ENCODE measurements around the gene AMOTL1.
"Not testable (repeated sequence)": the region's sequence is repeated elsewhere in the genome, so short reads cannot be mapped to it uniquely, and the experiment has no call there.

AMOTL1 gene

DNA sequence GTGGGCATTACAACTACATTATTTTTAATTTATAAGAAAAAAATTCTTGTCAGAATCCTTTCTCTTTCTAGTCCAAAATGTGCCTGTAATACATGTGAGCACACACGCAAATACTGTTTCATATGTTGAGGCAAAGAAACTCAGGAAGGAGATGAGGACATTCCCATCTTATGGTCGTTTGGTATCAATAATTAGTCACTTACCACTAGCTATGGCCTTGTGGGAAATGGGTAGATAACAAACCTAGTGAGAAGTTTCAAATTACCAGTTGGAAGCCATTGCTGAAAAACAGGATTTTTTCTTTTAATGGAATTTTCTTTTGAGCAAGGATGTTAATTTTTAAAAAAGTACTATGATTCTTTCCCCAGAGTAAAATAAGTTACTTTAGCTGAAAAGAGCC lies 25.7 kb downstream of the AMOTL1 start:
- no peak for DNase-seq

- DNase-seq, result no peak
Measured at GRCh38 chr11:94794287-94795168, 26.4 kb downstream of the AMOTL1 start.

GRCh38 chr11:94795476-94796189 lies 27.5 kb downstream of the AMOTL1 start:
- DNase-seq, result no peak

GRCh38 chr11:94796190-94796580 lies 28.0 kb downstream of the AMOTL1 start:
- no peak for DNase-seq

DNA sequence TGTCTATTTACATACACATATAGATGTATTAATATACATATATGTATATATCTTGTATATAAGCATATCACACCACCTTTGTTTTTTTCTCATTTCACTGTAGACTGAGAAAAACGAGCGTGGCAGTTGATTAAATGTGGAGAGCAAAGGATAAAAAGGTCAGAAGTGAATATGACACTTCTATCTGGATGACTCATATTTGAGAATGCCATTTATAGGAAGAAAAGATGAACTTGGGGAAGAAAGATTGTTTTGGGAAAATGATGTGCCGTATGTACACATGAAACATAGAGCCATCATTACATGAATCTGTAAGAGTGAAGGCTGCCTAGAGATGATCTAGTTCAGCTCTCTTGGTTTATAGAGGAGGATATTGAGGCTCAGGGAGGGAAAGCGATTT lies 28.7 kb downstream of the AMOTL1 start:
- no peak for DNase-seq

GRCh38 chr11:94799726-94800125 lies 31.6 kb downstream of the AMOTL1 start:
- DNase-seq, result no peak

DNA sequence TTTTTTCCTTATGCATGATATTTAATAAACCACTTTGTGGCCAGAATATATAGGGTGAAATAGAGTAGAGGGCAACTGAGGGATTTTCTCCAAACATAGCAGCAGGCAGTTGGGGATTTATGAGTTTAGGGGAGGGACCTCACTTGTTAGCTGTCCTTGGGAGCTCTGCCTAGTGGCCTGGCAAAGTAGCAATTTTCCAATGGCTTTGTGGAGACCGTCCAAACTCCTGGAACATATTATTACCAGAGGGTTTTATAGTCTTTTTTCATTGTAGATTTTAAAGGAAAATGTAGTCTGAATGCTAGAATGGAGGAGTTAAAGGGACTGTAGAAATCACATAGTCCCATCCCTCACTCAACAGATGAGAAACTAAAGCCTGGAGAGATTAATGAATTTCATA lies 32.3 kb downstream of the AMOTL1 start:
- peak; percentile 4 to 11 for DNase-seq

DNA sequence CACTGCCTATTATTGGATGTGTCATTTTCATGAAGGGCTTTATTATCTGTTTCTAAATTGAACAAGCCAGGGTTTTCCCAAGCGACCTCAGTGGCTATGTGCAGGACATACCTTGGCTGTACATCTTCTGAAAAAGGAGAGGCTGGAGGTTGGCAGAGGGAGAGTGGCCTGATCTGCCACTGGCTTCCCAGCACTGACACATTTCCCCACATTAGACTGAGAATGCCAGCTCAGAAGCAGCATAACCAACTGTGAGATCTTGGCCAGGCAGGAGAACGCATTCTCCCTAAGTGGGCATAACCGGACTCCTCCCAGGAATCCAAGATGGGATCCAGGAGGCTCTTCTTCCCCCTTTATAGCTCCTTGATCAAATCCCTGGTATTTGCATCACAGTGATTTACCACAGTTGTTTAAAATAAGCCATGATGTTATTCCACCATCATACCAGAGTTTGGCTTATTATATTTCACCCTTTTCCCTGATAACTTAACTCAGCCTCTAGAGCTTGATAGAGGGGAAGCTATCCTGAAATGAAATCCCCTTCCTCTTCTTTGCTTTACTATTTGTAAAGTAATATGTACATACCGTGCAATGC lies 33.8 kb downstream of the AMOTL1 start:
- DNase-seq, result no peak

DNA sequence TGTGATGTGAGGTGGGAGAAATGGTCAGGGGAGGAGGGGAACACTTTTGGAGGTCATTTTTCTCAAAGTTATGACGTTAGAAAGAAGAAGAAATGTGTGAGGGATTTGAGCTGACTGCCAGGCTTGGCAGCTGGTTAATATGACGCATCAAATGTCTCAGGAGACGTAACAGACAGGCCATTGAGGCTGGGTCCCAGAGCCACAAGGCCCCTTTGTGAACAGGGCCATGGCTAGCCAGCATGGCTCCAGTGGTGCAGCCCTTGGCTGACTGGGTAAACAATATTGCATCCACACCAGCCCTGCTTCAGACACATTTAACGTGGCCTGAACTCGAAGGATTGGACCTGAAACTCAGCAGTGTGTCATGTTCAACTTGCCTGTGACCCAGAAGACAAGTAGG lies 34.3 kb downstream of the AMOTL1 start:
- DNase-seq, result peak in 1 of 2 donors; percentile 11

- no peak for DNase-seq
Measured at GRCh38 chr11:94803491-94803890, 35.3 kb downstream of the AMOTL1 start.

GRCh38 chr11:94804874-94805273 lies 36.7 kb downstream of the AMOTL1 start:
- DNase-seq, result no peak

DNA sequence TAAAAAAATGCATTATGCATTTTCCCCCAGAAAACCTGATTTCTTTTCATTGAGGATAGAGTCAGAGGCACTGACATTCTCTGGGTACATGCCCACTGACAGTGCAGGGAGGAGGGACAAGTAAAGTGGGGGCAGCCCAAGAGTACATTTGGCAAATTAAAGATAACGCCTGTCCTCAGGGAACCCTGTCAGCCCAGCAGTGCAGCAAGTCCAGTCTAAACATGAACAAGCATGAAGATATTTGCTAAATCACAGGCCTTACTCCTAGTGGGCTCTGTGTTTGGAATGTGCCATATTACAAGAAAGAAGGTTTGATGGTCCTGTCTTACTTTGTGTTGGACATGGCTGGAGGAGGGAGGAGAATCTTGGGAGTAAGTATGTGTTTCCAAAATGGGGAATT lies 37.9 kb downstream of the AMOTL1 start:
- DNase-seq, result no peak

- DNase-seq, result no peak
Measured at GRCh38 chr11:94806419-94806818, 38.3 kb downstream of the AMOTL1 start.

DNA sequence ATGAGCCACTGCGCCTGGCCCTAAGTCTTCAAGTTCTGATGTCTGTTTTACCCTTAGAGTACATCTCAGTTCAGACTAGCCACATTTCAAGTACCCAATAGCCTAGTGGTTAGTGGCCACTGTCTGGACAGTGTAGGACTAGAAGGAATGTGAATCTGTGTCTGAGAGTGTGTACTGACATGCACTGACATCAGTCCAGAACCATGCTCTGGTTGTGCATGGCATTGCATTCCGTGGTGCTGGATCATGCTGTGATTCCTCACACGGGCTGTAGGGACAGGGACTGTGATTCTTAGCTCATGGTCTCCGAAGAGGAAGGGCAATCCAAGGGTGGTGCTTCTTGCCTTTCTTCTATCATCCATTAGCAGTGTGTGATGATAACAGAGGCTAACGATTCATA lies 41.1 kb downstream of the AMOTL1 start:
- no peak for DNase-seq

DNA sequence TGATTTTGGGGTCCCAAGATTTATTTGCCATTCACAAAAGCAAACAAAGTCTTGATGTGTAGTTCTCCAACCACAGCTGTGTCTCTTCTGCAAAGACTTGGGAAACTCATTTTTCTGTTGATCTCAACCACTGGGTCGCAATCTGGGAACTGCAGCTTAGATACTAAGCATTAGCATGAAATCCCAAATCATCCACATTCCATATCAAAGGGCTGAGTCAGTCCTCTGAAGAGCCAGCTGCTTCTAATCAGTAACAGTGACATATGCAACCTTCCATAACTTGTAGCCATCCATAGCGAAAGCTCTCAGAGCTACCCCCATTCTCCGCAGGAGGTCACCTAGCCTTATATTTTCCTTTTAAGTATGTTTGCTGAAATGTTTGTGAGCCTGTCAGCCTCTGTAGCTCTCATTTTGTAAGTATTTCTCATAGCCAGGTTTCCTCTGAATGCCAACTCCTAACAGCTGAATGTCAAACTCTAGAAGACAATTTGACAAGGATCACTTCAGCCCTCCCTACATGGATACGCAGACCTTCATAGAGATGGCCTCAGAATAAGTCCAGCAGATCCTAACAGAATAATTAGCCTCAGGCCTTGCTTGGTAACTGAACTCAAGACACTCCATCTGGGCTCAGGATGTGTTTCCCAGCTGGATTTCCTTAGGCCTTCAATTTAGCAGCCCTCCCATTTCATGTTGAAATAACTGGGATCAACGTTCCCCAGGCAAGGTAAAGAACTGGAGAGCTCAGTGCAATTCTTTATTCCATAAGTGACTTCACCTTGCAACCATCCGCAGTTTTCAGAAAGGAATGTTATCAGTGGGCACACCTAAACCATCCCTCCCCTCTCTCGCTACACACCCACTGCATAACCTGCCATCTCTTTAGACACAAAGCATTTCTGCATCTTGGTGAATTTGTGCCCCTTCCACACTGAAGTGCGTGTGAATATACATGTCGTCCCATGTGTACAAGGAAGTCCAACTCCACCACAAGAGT lies 44.9 kb downstream of the AMOTL1 start:
- not testable (repeated sequence) for DNase-seq

GRCh38 chr11:94814272-94814976 lies 46.3 kb downstream of the AMOTL1 start:
- no peak for DNase-seq

DNA sequence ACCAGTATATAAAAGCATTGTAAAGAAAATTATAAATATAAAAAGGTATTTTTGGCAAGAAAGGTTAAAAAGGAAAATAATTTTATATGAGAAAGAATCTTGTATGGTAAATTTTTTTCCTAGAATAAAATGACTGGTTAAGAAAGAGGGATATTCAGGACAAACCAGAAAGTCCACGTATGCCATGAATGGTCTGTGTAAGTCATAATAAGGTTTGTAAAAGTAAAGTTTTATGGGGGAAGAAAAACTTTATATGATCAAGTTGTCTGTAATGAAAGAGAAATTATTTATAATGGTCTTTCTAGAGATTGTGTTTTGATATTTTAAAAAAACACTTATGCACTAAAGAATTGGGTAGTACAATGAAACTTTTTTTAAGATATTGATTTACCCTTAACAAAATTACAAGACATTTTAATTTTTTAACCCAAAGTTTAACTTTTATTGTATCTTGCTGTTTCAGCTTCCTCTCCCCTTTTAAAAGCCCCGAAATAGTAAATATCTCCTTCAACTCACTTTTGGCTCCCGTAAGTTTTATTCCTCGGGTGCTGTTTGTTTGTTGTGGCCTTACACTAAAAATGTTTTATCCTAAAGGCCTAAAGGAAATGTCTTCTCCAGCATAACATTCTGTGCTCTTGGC lies 47.7 kb downstream of the AMOTL1 start:
- DNase-seq, result no peak

GRCh38 chr11:94820480-94820879 lies 52.3 kb downstream of the AMOTL1 start:
- DNase-seq, result no peak

DNA sequence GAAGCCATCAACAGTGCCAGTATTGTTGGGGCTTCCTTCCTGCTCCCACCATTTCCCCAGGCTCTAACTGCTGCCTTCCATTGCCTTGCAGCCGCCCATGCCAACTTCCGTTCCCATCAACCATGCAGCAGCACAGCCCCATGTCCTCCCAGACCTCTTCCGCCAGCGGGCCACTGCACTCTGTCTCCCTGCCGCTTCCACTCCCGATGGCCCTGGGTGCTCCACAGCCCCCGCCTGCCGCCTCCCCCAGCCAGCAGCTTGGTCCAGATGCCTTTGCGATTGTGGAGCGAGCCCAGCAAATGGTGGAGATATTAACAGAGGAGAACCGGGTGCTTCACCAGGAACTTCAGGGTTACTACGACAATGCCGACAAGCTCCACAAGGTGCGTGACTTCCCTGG lies 53.3 kb downstream of the AMOTL1 start:
- no peak for DNase-seq

DNA sequence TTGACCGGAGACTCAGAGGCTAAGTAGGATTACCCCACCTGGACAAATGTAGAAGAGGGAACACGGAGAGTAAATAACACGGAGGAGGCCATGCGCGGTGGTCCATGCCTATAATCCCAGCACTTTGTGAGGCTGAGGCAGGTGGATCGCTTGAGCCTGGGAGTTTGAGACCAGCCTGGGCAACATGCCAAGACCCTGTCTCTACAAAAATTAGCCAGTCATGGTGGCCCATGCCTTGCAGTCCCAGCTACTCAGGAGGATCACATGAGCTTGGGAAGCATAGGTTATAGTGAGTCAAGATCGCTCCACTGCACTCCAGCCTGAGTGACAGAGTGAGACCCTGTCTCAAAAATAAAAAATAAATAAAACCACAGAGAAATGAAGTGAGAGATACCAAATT lies 53.9 kb downstream of the AMOTL1 start:
- DNase-seq, result no peak

DNA sequence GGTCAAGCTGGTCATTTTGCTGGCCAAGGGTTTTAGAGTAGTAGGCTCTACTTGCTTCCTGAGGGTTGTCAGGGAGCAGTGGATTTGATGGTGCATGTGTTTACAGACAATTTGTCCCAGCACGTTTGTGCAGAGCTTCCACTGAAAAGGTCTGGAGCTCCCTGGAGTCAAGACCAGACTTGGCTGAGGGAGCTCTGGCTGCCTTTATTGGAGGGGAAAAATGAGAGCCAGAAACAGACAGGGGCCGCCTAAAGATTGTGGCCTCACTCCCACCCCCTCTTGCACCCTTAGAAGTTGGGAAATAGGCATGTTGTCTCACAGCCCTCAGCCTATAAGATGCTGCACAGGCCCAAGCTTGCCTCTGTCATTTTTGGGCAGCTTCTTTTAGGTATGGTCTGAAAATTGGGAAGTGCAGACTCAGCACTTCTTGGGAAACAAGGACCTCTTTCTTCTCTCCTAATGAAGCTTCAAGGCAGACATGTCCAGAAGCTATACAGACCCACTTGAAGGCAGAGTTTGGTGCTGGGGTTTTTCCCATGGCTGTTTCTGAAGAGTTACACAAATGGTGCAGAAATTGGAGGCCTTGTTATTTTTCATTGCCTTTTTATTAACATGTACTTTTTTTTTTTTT lies 55.1 kb downstream of the AMOTL1 start:
- no peak for DNase-seq

Measured in hippocampal formation (tissue), 2 donors.